A549 (cell line): ENCODE measurements around the gene STRN4. TPM values are rescaled to one million over a fixed set of nuclear protein-coding genes. Genes with fewer than 3 reads are reported as not detected.

ENCODE experiments used
- ATAC-seq, 2 experiments: fragments of 200-7000 bp in 1 of 2; fragments of >200 bp in 1 of 2; cut with Nextera tagmentation in 1 of 2; cut with Tn5 transposase in 1 of 2; 3 replicates each; pipeline versions ENCODE4 v1.8.0 to v1.9.1; 2018 to 2020; ENCODE audit warnings: mild to moderate bottlenecking in 1 of 2, moderate library complexity in 1 of 2
- CTCF ChIA-PET: fragments of 300-600 bp; sonication (Branson Sonifier 250); formaldehyde crosslinking; extraction: SDS; loops from one replicate; lab custom pipeline; 2021; ENCODE audit warnings: antibody characterized with exemption, inconsistent platforms; lab: Yijun Ruan, JAX
- POLR2A ChIA-PET: fragments of 350-600 bp; formaldehyde crosslinking; extraction: SDS; loops from one replicate; lab custom pipeline; 2021; ENCODE audit warnings: antibody characterized with exemption, inconsistent platforms; lab: Yijun Ruan, JAX
- DNase-seq, 2 experiments: peaks; one replicate each; pipeline versions ENCODE4 v3.0.0 to v3.0.0-alpha.2; 2011 to 2016; ENCODE audit warnings: low read depth in 1 of 2, low spot score in 1 of 2
- FAIRE-seq: peaks from 2 replicates; lab custom pipeline; 2011; peaks lifted over from hg19 to GRCh38; lab: Jason Lieb, UNC
- H3K27ac ChIP-seq, 2 experiments: fragments of >200 bp; sonication (Bioruptor Twin); formaldehyde crosslinking; 3 replicates each; pipeline ENCODE4 v1.5.1; 2016 to 2017
- H3K4me1 ChIP-seq: fragments of >200 bp; sonication (Bioruptor Twin); formaldehyde crosslinking; 3 replicates; pipeline ENCODE4 v1.6.1; 2016
- H3K4me2 ChIP-seq: fragments of >200 bp; sonication (Bioruptor Twin); formaldehyde crosslinking; 3 replicates; pipeline ENCODE4 v1.6.1; 2016
- H3K4me3 ChIP-seq: fragments of >200 bp; sonication (Bioruptor Twin); formaldehyde crosslinking; 3 replicates; pipeline ENCODE4 v1.5.1; 2016
- H3K9me3 ChIP-seq: fragments of >200 bp; sonication (Bioruptor Twin); formaldehyde crosslinking; 3 replicates; pipeline ENCODE4 v1.6.1; 2016
- BCL3 ChIP-seq: fragments of >200 bp; sonication (Bioruptor Twin); formaldehyde crosslinking; IDR thresholded peaks from 3 replicates; pipeline ENCODE4 v1.6.1; 2016
- EHMT2 ChIP-seq: fragments of 200-600 bp; sonication (generic); IDR thresholded peaks from 2 replicates; pipeline ENCODE4 v1.6.1; 2016; ENCODE audit warnings: antibody characterized with exemption, low read depth, mild to moderate bottlenecking, moderate library complexity
- ESRRA ChIP-seq: fragments of 150-350 bp; IDR thresholded peaks from 2 replicates; pipeline ENCODE4 v1.6.1; 2014; ENCODE audit warnings: mild to moderate bottlenecking, low read length, borderline replicate concordance
- FOSB ChIP-seq: fragments of 250-450 bp; sonication (Bioruptor Pico); IDR thresholded peaks from 2 replicates; pipeline ENCODE4 v1.5.0; 2020; ENCODE audit warnings: mild to moderate bottlenecking, moderate library complexity
- FOXS1 ChIP-seq: fragments of 250-450 bp; sonication (Bioruptor Pico); IDR thresholded peaks from 2 replicates; pipeline ENCODE4 v1.5.0; 2020; ENCODE audit warnings: mild to moderate bottlenecking, moderate library complexity
- GATA3 ChIP-seq: IDR thresholded peaks from 2 replicates; pipeline ENCODE4 v1.6.1; 2012; ENCODE audit warnings: borderline replicate concordance
- HES2 ChIP-seq: fragments of >200 bp; sonication (Bioruptor Twin); formaldehyde crosslinking; IDR thresholded peaks from 2 replicates; pipeline ENCODE4 v1.6.1; 2016
- HEYL ChIP-seq: fragments of 250-450 bp; sonication (Bioruptor Pico); IDR thresholded peaks from 2 replicates; pipeline ENCODE4 v1.8.0; 2021; ENCODE audit warnings: mild to moderate bottlenecking, moderate library complexity
- HOXA7 ChIP-seq: fragments of 250-450 bp; sonication (Bioruptor Pico); IDR thresholded peaks from 2 replicates; pipeline ENCODE4 v1.5.0; 2020; ENCODE audit warnings: mild to moderate bottlenecking, moderate library complexity
- HOXB13 ChIP-seq: fragments of 250-450 bp; sonication (Bioruptor Pico); IDR thresholded peaks from 2 replicates; pipeline ENCODE4 v1.5.0; 2020; ENCODE audit warnings: low read depth, mild to moderate bottlenecking, moderate library complexity
- KDM5A ChIP-seq: fragments of 200-600 bp; sonication (generic); IDR thresholded peaks from 2 replicates; pipeline ENCODE4 v1.6.1; 2016; ENCODE audit warnings: antibody characterized with exemption, mild to moderate bottlenecking
- MYC ChIP-seq: IDR thresholded peaks from 2 replicates; pipeline ENCODE4 v1.6.1; 2012; ENCODE audit warnings: mild to moderate bottlenecking, inconsistent platforms, low read length, improper control_type of control experiment, borderline replicate concordance
- POLR2AphosphoS2 ChIP-seq: conservative IDR thresholded peaks from 2 replicates; pipeline ENCODE4 v1.6.1; 2012; ENCODE audit warnings: low read length, improper control_type of control experiment, inconsistent platforms
- REST ChIP-seq: fragments of 200-600 bp; sonication (generic); IDR thresholded peaks from 2 replicates; pipeline ENCODE4 v1.6.1; 2016; ENCODE audit warnings: antibody characterized with exemption, mild to moderate bottlenecking, moderate library complexity
- TP53 ChIP-seq: fragments of 250-450 bp; sonication (Bioruptor Pico); IDR thresholded peaks from 2 replicates; pipeline ENCODE4 v1.5.0; 2021; ENCODE audit warnings: mild to moderate bottlenecking, moderate library complexity
- WGBS: methylation state at CpG from one replicate; pipeline ENCODE4 v1.1.6; 2017; ENCODE audit errors: missing lambda C conversion rate; 5-methylcytosine and 5-hydroxymethylcytosine counted together
- polyA plus RNA-seq, 4 experiments: library from polyadenylated mRNA; depleted of rRNA in 3 of 4; stranded (reverse); fragments of >200 nt; fragmentation: RNase III in 1 of 4; extraction: RNeasy Plus Mini Kit Qiagen cat#74134 plus additional on column Dnase treatment in 1 of 4; gene quantifications; 2 replicates in 3 of 4; 3 replicates in 1 of 4; pipeline ENCODE4 v1.2.3, GENCODE V29; 2011 to 2017

The STRN4 gene
- polyA plus RNA-seq, 2 of the 4 experiments (the other 2 are of a cell fraction): 62.8 to 70.0 TPM

GRCh38 chr19:46791944-46792343 lies 45.7 kb upstream of the STRN4 start:
- POLR2A ChIA-PET: no interaction called here
- DNase-seq (no peak), ATAC-seq (no peak)
- Histone ChIP-seq H3K4me3 (no peak overlapping the region), H3K9me3 (no peaks in the 10 kb centered on the region)
- CTCF ChIA-PET: interaction anchor here (0.6 to 13.9 kb wide), 11 partner anchors 13 to 262 kb away, joined by 3 to 130 read pairs (median 5); no protein-coding TSS in a partner anchor
- TF ChIP-seq GATA3 (peak; percentile 69), FOXS1 (no peak)
- TF ChIP-seq, all 56 proteins: peak for 1
- Histone ChIP-seq H3K4me2 (peak overlapping the region; percentile 59; the same call in 1 of the 3 replicates), H3K4me1 (peaks cover 34% of the 10 kb centered on the region), H3K27ac (peak overlapping the region in 1 of 2 experiments; percentile 70; a peak in 3 of 6 replicates)
- WGBS: 85% methylated on average over 5 of the region's 5 CpGs
- peak; percentile 23 for FAIRE-seq

- no peak for DNase-seq
- ChIA-PET POLR2A (interaction anchor here (0.9 to 3.5 kb wide), 7 partner anchors 23 to 212 kb away, joined by 3 to 78 read pairs (median 6); partner anchors contain the start of gene AP2S1), CTCF (interaction anchor here (0.9 to 13.9 kb wide), 13 partner anchors 8 to 202 kb away, joined by 4 to 159 read pairs (median 8); no protein-coding TSS in a partner anchor)
- 91% methylated on average over 8 of the region's 8 CpGs for WGBS
- Histone ChIP-seq H3K9me3 (no peaks in the 10 kb centered on the region), H3K27ac (peak overlapping the region in 1 of 2 experiments; percentile 58; a peak in 1 of 6 replicates), H3K4me2 (no peak overlapping the region), H3K4me3 (no peak overlapping the region), H3K4me1 (peaks cover 36% of the 10 kb centered on the region)
- TF ChIP-seq REST (no peak), ESRRA (no peak), HOXB13 (no peak), GATA3 (no peak)
- no peak for FAIRE-seq
- no peak for ATAC-seq
Observed at GRCh38 chr19:46789371-46789770, 43.1 kb upstream of the STRN4 start.

GRCh38 chr19:46788968-46789338 lies 42.7 kb upstream of the STRN4 start:
- ChIA-PET CTCF (interaction anchor here (0.7 to 13.9 kb wide), 11 partner anchors 8 to 202 kb away, joined by 3 to 159 read pairs (median 9); no protein-coding TSS in a partner anchor), POLR2A (interaction anchor here (0.6 to 3.5 kb wide), 38 partner anchors 8 to 325 kb away, joined by 3 to 78 read pairs (median 4); partner anchors contain the start of genes AP2S1, ARHGAP35 and ZC3H4)
- WGBS: 83% methylated on average over 9 of the region's 9 CpGs

More at GRCh38 chr19:46788968-46789338, 42.7 kb upstream of the STRN4 start:
- ATAC-seq: no peak
- Histone ChIP-seq H3K4me2 (peak overlapping the region; percentile 44), H3K9me3 (no peaks in the 10 kb centered on the region), H3K4me3 (no peak overlapping the region), H3K27ac (peak overlapping the region in 1 of 2 experiments; percentile 58; a peak in 3 of 6 replicates), H3K4me1 (peaks cover 40% of the 10 kb centered on the region)
- no peak for FAIRE-seq
- TF ChIP-seq EHMT2: no peak
- no peak for TF ChIP-seq HES2
- no peak for TF ChIP-seq HOXA7 (CRISPR knock-in tag)
- TF ChIP-seq HEYL (CRISPR knock-in tag): no peak
- no peak for TF ChIP-seq TP53 (CRISPR knock-in tag)
- TF ChIP-seq POLR2AphosphoS2: no peak
- no peak for TF ChIP-seq BCL3
- no peak for TF ChIP-seq FOSB (CRISPR knock-in tag)
- no peak for TF ChIP-seq KDM5A
- no peak for TF ChIP-seq MYC
- no peak for TF ChIP-seq REST
- no peak for DNase-seq
